Measurements from ENCODE around the gene GRN. TPM values are rescaled to one million over a fixed set of nuclear protein-coding genes. Genes with fewer than 3 reads are reported as not detected.

Gene GRN
- total RNA-seq, 1 experiment from 2014 or later: 206 TPM

- Histone ChIP-seq H3K9me3 (ENCODE audit: control insufficient read depth in 1 of 2, insufficient read depth in 1 of 2, low read depth in 1 of 2, low read length in 2 of 2) (no peaks in the 10 kb centered on the region), H3K27ac (ENCODE audit: low read depth, low read length) (no peak overlapping the region), H2AFZ (ENCODE audit: low read depth, low read length, poor library complexity, severe bottlenecking) (no peak overlapping the region), H3K27me3 (ENCODE audit: insufficient read depth, low read length) (no peaks in the 10 kb centered on the region), H3K9me2 (ENCODE audit: insufficient read depth) (no peaks in the 10 kb centered on the region), H4K20me1 (ENCODE audit: insufficient read depth) (no peaks in the 10 kb centered on the region), H3K79me2 (ENCODE audit: insufficient read depth, low read length) (no peaks in the 10 kb centered on the region), H3K36me3 (ENCODE audit: control insufficient read depth in 1 of 2, insufficient read depth in 2 of 2, low read length in 2 of 2) (no peaks in the 10 kb centered on the region), H3K9ac (ENCODE audit: low read length) (no peak overlapping the region), H3K4me1 (ENCODE audit: control insufficient read depth in 1 of 2, insufficient read depth in 2 of 2, low read length in 2 of 2) (peaks cover 4 to 18% of the 10 kb centered on the region in 2 experiments; a peak in 3 of 4 replicates), H3K4me3 (replicated peaks in 1 of 2; ENCODE audit: low read depth in 1 of 2, low read length in 2 of 2) (no peak overlapping the region), H3K4me2 (ENCODE audit: low read length) (no peak overlapping the region)
- RAD21 ChIA-PET (ENCODE audit: low non-redundant PET in 1 of 2, low total read pairs in 2 of 2, uncharacterized antibody in 2 of 2, unreplicated experiment in 2 of 2): no interaction called here
- ATAC-seq: no peak
- intact Hi-C loops (cut with micrococcal nuclease): no loop called here
- POLR2A ChIA-PET: no interaction called here
- TF ChIP-seq CBX3 (IDR thresholded peaks at IDR 0.05; ENCODE audit: low read depth) (no peak), POLR2A (IDR thresholded peaks at IDR 0.05; ENCODE audit: borderline replicate concordance, extremely low read depth, insufficient read depth, insufficient read length) (no peak), SP1 (IDR thresholded peaks at IDR 0.05; ENCODE audit: low read depth) (no peak), RAD21 (IDR thresholded peaks at IDR 0.05; ENCODE audit: low read depth) (no peak), POLR2AphosphoS5 (IDR thresholded peaks at IDR 0.05; ENCODE audit: low read depth, low read length) (no peak), SIN3A (IDR thresholded peaks at IDR 0.05; ENCODE audit: low read depth) (no peak), CEBPB (IDR thresholded peaks at IDR 0.05; ENCODE audit: low read depth) (no peak), EZH2 (IDR thresholded peaks at IDR 0.05) (no peak), JUND (IDR thresholded peaks at IDR 0.05) (no peak), REST (IDR thresholded peaks at IDR 0.05; ENCODE audit: low read depth) (no peak), EGR1 (IDR thresholded peaks at IDR 0.05; ENCODE audit: low read depth) (no peak), ZBTB33 (IDR thresholded peaks at IDR 0.05; ENCODE audit: extremely low read depth, insufficient replicate concordance, low read length) (no peak), YY1 (IDR thresholded peaks at IDR 0.05; ENCODE audit: extremely low read depth, insufficient replicate concordance, low read depth, low read length) (no peak), ZNF274 (IDR thresholded peaks at IDR 0.05; ENCODE audit: low read depth, low read length) (no peak), SRF (IDR thresholded peaks at IDR 0.05; ENCODE audit: low read depth) (no peak), ATF3 (IDR thresholded peaks at IDR 0.05) (no peak)
- TF ChIP-seq, protein P1, sequence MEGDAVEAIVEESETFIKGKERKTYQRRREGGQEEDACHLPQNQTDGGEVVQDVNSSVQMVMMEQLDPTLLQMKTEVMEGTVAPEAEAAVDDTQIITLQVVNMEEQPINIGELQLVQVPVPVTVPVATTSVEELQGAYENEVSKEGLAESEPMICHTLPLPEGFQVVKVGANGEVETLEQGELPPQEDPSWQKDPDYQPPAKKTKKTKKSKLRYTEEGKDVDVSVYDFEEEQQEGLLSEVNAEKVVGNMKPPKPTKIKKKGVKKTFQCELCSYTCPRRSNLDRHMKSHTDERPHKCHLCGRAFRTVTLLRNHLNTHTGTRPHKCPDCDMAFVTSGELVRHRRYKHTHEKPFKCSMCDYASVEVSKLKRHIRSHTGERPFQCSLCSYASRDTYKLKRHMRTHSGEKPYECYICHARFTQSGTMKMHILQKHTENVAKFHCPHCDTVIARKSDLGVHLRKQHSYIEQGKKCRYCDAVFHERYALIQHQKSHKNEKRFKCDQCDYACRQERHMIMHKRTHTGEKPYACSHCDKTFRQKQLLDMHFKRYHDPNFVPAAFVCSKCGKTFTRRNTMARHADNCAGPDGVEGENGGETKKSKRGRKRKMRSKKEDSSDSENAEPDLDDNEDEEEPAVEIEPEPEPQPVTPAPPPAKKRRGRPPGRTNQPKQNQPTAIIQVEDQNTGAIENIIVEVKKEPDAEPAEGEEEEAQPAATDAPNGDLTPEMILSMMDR (IDR thresholded peaks at IDR 0.05 in 2 of 3, conservative IDR thresholded peaks at IDR 0.05 in 1 of 3; ENCODE audit: borderline replicate concordance in 1 of 3, insufficient read depth in 1 of 3, low read depth in 2 of 3, low read length in 2 of 3): no peak
- TF ChIP-seq, protein P2, sequence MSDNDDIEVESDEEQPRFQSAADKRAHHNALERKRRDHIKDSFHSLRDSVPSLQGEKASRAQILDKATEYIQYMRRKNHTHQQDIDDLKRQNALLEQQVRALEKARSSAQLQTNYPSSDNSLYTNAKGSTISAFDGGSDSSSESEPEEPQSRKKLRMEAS (IDR thresholded peaks at IDR 0.05): no peak
- CTCF ChIA-PET: interaction anchor here (0.6 kb wide), 1 partner anchor 120 kb away, joined by 3 read pairs; no protein-coding TSS in a partner anchor
- DNase-seq (ENCODE audit: low read depth, low spot score): no peak
- no TSS peak for BruUV-seq (replicated peaks)
These were observed 37.8 kb downstream of the GRN start for GRCh38 chr17:44382917-44383316.

All from HCT116 (cell line).